ENCODE results near the gene TLK2.
"Not testable (repeated sequence)": the region's sequence is repeated elsewhere in the genome, so short reads cannot be mapped to it uniquely, and the experiment has no call there.

Gene TLK2

DNA sequence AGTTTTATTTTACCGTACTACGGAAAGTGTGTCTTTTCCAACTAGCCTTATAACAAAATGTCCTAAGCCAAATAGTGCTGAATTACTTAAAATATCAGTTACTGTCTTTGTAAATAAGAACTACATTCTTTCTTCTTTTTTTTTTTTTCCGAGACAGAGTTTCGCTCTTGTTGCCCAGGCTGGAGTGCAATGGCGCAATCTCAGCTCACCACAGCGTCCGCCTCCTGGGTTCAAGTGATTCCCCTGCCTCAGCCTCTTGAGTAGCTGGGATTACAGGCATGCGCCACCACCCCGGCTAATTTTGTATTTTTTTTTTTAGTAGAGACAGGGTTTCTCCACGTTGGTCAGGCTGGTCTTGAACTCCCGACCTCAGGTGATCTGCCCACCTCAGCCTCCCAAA, 113.2 kb downstream of the TLK2 start:
- not testable (repeated sequence) for H3K4me3 ChIP-seq (ENCODE audit: low read depth in 1 of 2, low read length in 2 of 2); H3K27me3 ChIP-seq (ENCODE audit: control insufficient read depth in 1 of 2, insufficient read depth in 2 of 2, low read length in 2 of 2); H3K4me1 ChIP-seq (ENCODE audit: insufficient read depth, low read length); H3K9me3 ChIP-seq (ENCODE audit: low read length); H3K27ac ChIP-seq (ENCODE audit: low read depth, low read length); H3K9ac ChIP-seq (ENCODE audit: low read length)
- peaks cover 38% of the 10 kb centered on the region for H3K36me3 ChIP-seq (ENCODE audit: insufficient read depth, low read length)

DNA sequence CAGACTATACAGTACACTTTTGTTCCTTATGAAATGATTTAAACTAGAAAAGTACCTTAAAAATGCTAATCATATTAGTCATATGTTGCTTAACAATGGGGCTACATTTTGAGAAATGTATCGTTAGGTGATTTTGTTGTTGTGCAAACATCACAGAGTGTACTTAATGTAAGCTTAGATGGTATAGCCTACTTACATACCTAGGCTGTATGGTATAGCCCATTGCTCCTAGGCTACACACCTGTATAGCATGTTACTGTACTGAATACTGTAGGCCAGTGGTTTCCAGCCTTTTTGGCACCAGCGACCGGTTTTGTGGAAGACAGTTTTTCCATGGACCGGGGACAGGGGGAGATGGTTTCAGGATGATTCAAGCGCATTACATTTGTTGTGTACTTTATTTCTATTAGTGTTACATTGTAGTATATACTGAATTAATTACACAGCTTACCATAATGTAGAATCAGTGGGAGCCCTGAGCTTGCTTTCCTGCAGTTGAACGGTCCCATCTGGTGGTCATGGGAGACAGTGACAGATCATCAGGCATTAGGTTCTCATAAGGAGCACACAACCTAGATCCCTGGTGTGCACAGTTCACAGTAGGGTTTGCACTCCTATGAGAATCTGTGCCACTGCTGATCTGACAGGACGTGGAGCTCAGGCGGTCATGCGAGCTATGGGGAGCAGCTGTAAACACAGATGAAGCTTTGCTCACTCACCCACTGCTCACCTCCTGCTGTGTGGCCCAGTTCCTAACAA, 113.9 kb downstream of the TLK2 start:
- Histone ChIP-seq H3K4me3 (ENCODE audit: low read depth in 1 of 2, low read length in 2 of 2) (no peak overlapping the region), H3K9ac (ENCODE audit: low read length) (no peak overlapping the region), H3K27ac (ENCODE audit: low read depth, low read length) (no peak overlapping the region), H3K27me3 (ENCODE audit: control insufficient read depth in 1 of 2, insufficient read depth in 2 of 2, low read length in 2 of 2) (no peaks in the 10 kb centered on the region), H3K9me3 (ENCODE audit: low read length) (no peaks in the 10 kb centered on the region), H3K36me3 (ENCODE audit: insufficient read depth, low read length) (peaks cover 38% of the 10 kb centered on the region), H3K4me1 (ENCODE audit: insufficient read depth, low read length) (no peaks in the 10 kb centered on the region)

GRCh38 chr17:62595484-62595883, 116.9 kb downstream of the TLK2 start:
- Histone ChIP-seq H3K36me3 (ENCODE audit: insufficient read depth, low read length) (peaks cover 43% of the 10 kb centered on the region), H3K27ac (ENCODE audit: low read depth, low read length) (no peak overlapping the region), H3K9ac (ENCODE audit: low read length) (no peak overlapping the region), H3K27me3 (ENCODE audit: control insufficient read depth in 1 of 2, insufficient read depth in 2 of 2, low read length in 2 of 2) (no peaks in the 10 kb centered on the region), H3K4me3 (ENCODE audit: low read depth in 1 of 2, low read length in 2 of 2) (no peak overlapping the region), H3K4me1 (ENCODE audit: insufficient read depth, low read length) (no peaks in the 10 kb centered on the region), H3K9me3 (ENCODE audit: low read length) (no peaks in the 10 kb centered on the region)

DNA sequence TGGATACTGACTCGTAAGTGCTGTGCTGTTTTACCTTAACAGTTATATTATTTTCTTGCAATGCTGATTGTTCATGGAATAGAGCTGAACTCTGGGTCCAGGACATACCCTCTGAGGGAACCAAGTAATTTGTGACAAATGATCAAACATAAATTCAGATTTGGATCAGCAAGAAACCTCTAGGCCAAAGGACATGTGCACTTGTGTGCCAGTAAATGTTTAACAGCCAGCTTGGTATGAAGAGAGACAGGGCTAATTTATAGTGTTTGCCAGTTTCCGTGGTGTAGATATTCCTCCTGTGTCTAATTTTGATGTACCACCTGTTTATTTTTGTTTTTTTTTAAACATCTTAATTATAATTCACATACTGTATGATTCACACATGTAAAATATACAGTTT, 118.0 kb downstream of the TLK2 start:
- peaks cover 42% of the 10 kb centered on the region for H3K36me3 ChIP-seq (ENCODE audit: insufficient read depth, low read length)
- H3K27ac ChIP-seq (ENCODE audit: low read depth, low read length) = no peak overlapping the region
- H3K4me3 ChIP-seq (ENCODE audit: low read depth in 1 of 2, low read length in 2 of 2) = no peak overlapping the region
- no peaks in the 10 kb centered on the region for H3K27me3 ChIP-seq (ENCODE audit: control insufficient read depth in 1 of 2, insufficient read depth in 2 of 2, low read length in 2 of 2)
- H3K9me3 ChIP-seq (ENCODE audit: low read length) = no peaks in the 10 kb centered on the region
- H3K9ac ChIP-seq (ENCODE audit: low read length) = no peak overlapping the region
- no peaks in the 10 kb centered on the region for H3K4me1 ChIP-seq (ENCODE audit: insufficient read depth, low read length)

DNA sequence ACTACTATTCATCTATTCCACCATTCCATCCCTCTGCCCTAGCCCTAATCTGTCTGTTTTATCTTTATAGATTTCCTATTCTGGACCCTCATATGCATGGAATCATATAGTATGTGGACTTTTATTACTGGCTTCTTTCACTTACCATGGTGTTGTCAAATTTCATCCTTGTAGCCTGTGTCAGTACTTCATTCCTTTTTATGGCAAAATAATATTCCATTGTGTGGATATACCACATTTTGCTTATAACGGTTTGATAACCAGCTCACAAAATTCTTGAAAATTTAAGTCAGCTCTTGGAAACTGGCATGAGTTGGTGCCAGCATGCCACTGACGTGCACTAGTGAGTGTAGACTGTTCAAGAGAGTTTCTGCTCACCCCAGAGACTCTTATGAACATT, 118.5 kb downstream of the TLK2 start:
- no peak overlapping the region for H3K9ac ChIP-seq (ENCODE audit: low read length)
- H3K9me3 ChIP-seq (ENCODE audit: low read length) = no peaks in the 10 kb centered on the region
- no peak overlapping the region for H3K4me3 ChIP-seq (ENCODE audit: low read depth in 1 of 2, low read length in 2 of 2)
- H3K36me3 ChIP-seq (ENCODE audit: insufficient read depth, low read length) = peaks cover 45% of the 10 kb centered on the region
- no peak overlapping the region for H3K27ac ChIP-seq (ENCODE audit: low read depth, low read length)
- no peaks in the 10 kb centered on the region for H3K27me3 ChIP-seq (ENCODE audit: control insufficient read depth in 1 of 2, insufficient read depth in 2 of 2, low read length in 2 of 2)
- no peaks in the 10 kb centered on the region for H3K4me1 ChIP-seq (ENCODE audit: insufficient read depth, low read length)

- no peaks in the 10 kb centered on the region for H3K27me3 ChIP-seq (ENCODE audit: control insufficient read depth in 1 of 2, insufficient read depth in 2 of 2, low read length in 2 of 2)
- no peaks in the 10 kb centered on the region for H3K4me1 ChIP-seq (ENCODE audit: insufficient read depth, low read length)
- no peak overlapping the region for H3K9ac ChIP-seq (ENCODE audit: low read length)
- H3K36me3 ChIP-seq (ENCODE audit: insufficient read depth, low read length) = peaks cover 53% of the 10 kb centered on the region
- no peaks in the 10 kb centered on the region for H3K9me3 ChIP-seq (ENCODE audit: low read length)
- H3K4me3 ChIP-seq (ENCODE audit: low read depth in 1 of 2, low read length in 2 of 2) = no peak overlapping the region
- no peak overlapping the region for H3K27ac ChIP-seq (ENCODE audit: low read depth, low read length)
Observed at GRCh38 chr17:62597920-62598319, 119.3 kb downstream of the TLK2 start.

DNA sequence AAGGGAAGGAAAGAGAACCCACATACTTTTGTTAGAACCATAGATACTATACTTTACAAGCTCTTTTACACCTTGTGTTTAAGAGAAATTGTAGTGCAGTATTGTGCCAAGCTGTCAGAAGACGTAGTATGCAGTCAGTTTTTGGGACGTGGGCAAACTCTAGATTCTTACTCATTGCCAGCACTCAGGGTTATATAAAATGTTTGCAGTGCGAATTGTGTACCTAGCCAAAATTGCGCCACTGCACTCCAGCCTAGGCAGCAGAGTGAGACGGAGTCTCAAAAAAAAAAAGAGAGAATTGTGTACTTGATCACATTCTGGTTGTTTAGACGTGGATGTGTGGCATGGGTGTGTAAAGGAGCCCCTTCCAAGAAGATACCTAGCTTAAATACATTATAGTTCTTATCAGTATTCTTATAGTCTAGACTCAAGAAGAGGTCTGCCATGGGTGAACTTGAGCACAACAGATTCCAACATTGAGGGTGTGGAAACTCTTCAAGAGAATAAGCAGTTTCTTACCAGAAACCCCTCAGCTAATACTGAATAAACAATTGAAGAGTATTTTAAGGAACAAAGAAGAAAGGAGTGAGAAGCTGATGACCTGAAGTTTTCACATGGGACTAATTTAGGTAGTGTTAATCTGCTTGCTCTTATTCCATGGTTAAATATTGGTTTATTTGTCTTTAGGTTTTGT, 121.5 kb downstream of the TLK2 start:
- Histone ChIP-seq H3K36me3 (ENCODE audit: insufficient read depth, low read length) (peaks cover 56% of the 10 kb centered on the region), H3K9ac (ENCODE audit: low read length) (no peak overlapping the region), H3K27ac (ENCODE audit: low read depth, low read length) (no peak overlapping the region)

GRCh38 chr17:62600805-62601204, 122.2 kb downstream of the TLK2 start:
- peaks cover 53% of the 10 kb centered on the region for H3K36me3 ChIP-seq (ENCODE audit: insufficient read depth, low read length)
- H3K4me1 ChIP-seq (ENCODE audit: insufficient read depth, low read length) = no peaks in the 10 kb centered on the region
- H3K27ac ChIP-seq (ENCODE audit: low read depth, low read length) = no peak overlapping the region
- no peak overlapping the region for H3K4me3 ChIP-seq (ENCODE audit: low read depth in 1 of 2, low read length in 2 of 2)
- no peak overlapping the region for H3K9ac ChIP-seq (ENCODE audit: low read length)
- H3K9me3 ChIP-seq (ENCODE audit: low read length) = no peaks in the 10 kb centered on the region
- H3K27me3 ChIP-seq (ENCODE audit: control insufficient read depth in 1 of 2, insufficient read depth in 2 of 2, low read length in 2 of 2) = no peaks in the 10 kb centered on the region

More for the DNA sequence above, 121.5 kb downstream of the TLK2 start:
- Histone ChIP-seq H3K4me1 (ENCODE audit: insufficient read depth, low read length) (no peaks in the 10 kb centered on the region), H3K4me3 (ENCODE audit: low read depth in 1 of 2, low read length in 2 of 2) (no peak overlapping the region), H3K27me3 (ENCODE audit: control insufficient read depth in 1 of 2, insufficient read depth in 2 of 2, low read length in 2 of 2) (no peaks in the 10 kb centered on the region), H3K9me3 (ENCODE audit: low read length) (no peaks in the 10 kb centered on the region)

DNA sequence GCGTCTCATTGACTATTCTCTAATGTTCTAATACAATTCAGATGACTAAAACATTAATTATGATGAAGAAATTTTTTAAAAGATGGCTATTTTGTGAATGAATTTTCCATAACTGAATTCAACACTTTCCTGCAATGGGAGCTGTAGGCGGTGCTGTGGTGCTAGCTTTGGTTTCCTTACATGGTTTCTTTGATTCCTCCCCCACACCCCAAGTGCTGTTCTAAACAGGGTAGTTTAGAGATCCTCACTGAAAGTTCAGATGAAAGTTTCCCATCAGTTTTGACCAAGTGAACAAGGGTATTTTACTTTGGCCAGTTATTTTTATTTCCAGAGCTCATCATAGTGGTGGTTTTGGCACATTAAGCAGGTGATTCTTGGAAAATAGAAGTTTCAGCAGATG, 122.8 kb downstream of the TLK2 start:
- H3K9ac ChIP-seq (ENCODE audit: low read length) = no peak overlapping the region
- peaks cover 52% of the 10 kb centered on the region for H3K36me3 ChIP-seq (ENCODE audit: insufficient read depth, low read length)

GRCh38 chr17:62603783-62604182, 125.2 kb downstream of the TLK2 start:
- not testable (repeated sequence) for H3K27me3 ChIP-seq (ENCODE audit: control insufficient read depth in 1 of 2, insufficient read depth in 2 of 2, low read length in 2 of 2); H3K27ac ChIP-seq (ENCODE audit: low read depth, low read length); H3K4me3 ChIP-seq (ENCODE audit: low read depth in 1 of 2, low read length in 2 of 2); H3K9me3 ChIP-seq (ENCODE audit: low read length); H3K4me1 ChIP-seq (ENCODE audit: insufficient read depth, low read length); H3K9ac ChIP-seq (ENCODE audit: low read length)
- peaks cover 55% of the 10 kb centered on the region for H3K36me3 ChIP-seq (ENCODE audit: insufficient read depth, low read length)

More for the DNA sequence above, 122.8 kb downstream of the TLK2 start:
- Histone ChIP-seq H3K9me3 (ENCODE audit: low read length) (no peaks in the 10 kb centered on the region), H3K27ac (ENCODE audit: low read depth, low read length) (no peak overlapping the region), H3K4me1 (ENCODE audit: insufficient read depth, low read length) (no peaks in the 10 kb centered on the region), H3K27me3 (ENCODE audit: control insufficient read depth in 1 of 2, insufficient read depth in 2 of 2, low read length in 2 of 2) (no peaks in the 10 kb centered on the region), H3K4me3 (ENCODE audit: low read depth in 1 of 2, low read length in 2 of 2) (no peak overlapping the region)

DNA sequence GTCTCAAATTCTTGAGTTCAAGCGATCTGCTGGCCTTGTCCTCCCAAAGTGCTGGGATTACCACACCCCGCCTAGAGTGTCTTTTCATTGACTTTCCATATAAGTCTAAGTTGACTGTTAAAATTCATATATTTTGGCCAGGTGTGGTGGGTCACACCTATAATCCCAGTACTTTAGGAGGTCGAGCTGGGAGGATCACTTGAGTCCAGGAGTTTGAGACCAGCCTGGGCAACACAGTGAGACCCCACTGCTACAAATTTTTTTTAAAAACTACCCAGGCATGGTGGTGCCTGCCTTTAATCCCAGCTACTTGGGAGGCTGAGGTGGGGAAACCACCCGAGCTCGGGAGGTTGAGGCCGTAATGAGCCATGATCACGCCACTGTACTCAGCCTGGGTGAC, 127.0 kb downstream of the TLK2 start:
- Histone ChIP-seq H3K9me3 (ENCODE audit: low read length) (no peaks in the 10 kb centered on the region), H3K27me3 (ENCODE audit: control insufficient read depth in 1 of 2, insufficient read depth in 2 of 2, low read length in 2 of 2) (no peaks in the 10 kb centered on the region)

GRCh38 chr17:62611292-62611691, 132.7 kb downstream of the TLK2 start:
- Histone ChIP-seq H3K4me1 (ENCODE audit: insufficient read depth, low read length) (no peaks in the 10 kb centered on the region), H3K27ac (ENCODE audit: low read depth, low read length) (no peak overlapping the region), H3K4me3 (ENCODE audit: low read depth in 1 of 2, low read length in 2 of 2) (no peak overlapping the region), H3K36me3 (ENCODE audit: insufficient read depth, low read length) (peaks cover 69% of the 10 kb centered on the region), H3K9ac (ENCODE audit: low read length) (no peak overlapping the region), H3K27me3 (ENCODE audit: control insufficient read depth in 1 of 2, insufficient read depth in 2 of 2, low read length in 2 of 2) (no peaks in the 10 kb centered on the region), H3K9me3 (ENCODE audit: low read length) (no peaks in the 10 kb centered on the region)

More for the DNA sequence above, 127.0 kb downstream of the TLK2 start:
- H3K36me3 ChIP-seq (ENCODE audit: insufficient read depth, low read length) = peaks cover 62% of the 10 kb centered on the region
- H3K4me1 ChIP-seq (ENCODE audit: insufficient read depth, low read length) = no peaks in the 10 kb centered on the region
- no peak overlapping the region for H3K4me3 ChIP-seq (ENCODE audit: low read depth in 1 of 2, low read length in 2 of 2)
- H3K9ac ChIP-seq (ENCODE audit: low read length) = no peak overlapping the region
- H3K27ac ChIP-seq (ENCODE audit: low read depth, low read length) = no peak overlapping the region

Measured in muscle layer of colon (tissue), 2 donors.